ENCODE data around the gene EEPD1.

- no peak for TF ChIP-seq MAX (IDR thresholded peaks at IDR 0.05)
- TF ChIP-seq JUND (IDR thresholded peaks at IDR 0.05) = no peak
- no peak for TF ChIP-seq CTCF (IDR thresholded peaks at IDR 0.05; ENCODE audit: low read depth, low read length, missing input control)
- TF ChIP-seq SP1 (IDR thresholded peaks at IDR 0.05) = no peak
- TF ChIP-seq, protein P1, sequence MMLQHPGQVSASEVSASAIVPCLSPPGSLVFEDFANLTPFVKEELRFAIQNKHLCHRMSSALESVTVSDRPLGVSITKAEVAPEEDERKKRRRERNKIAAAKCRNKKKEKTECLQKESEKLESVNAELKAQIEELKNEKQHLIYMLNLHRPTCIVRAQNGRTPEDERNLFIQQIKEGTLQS (IDR thresholded peaks at IDR 0.05) = no peak
These were observed 156.2 kb downstream of the EEPD1 start for GRCh38 chr7:36309301-36309700.

Data from liver (tissue), 3 donors.